ENCODE measurements around the gene CCR5.

The CCR5 gene

GRCh38 chr3:46395210-46395661 lies 24.5 kb downstream of the CCR5 start:
- TF ChIP-seq CTCF (IDR thresholded peaks at IDR 0.05; ENCODE audit: insufficient read depth, low read depth, low read length, missing control alignments): no peak
- H3K4me3 ChIP-seq (ENCODE audit: low read length): no peak overlapping the region

GRCh38 chr3:46395766-46396530 lies 25.2 kb downstream of the CCR5 start:
- TF ChIP-seq CTCF (IDR thresholded peaks at IDR 0.05; ENCODE audit: insufficient read depth, low read depth, low read length, missing control alignments): no peak
- no peak for DNase-seq (ENCODE audit: low read depth)
- no peak overlapping the region for H3K4me3 ChIP-seq (ENCODE audit: low read length)

More at GRCh38 chr3:46395210-46395661, 24.5 kb downstream of the CCR5 start:
- DNase-seq (ENCODE audit: low read depth): peak; percentile 38

- no peak overlapping the region for H3K4me3 ChIP-seq (ENCODE audit: low read length)
- TF ChIP-seq CTCF (IDR thresholded peaks at IDR 0.05; ENCODE audit: insufficient read depth, low read depth, low read length, missing control alignments): no peak
- DNase-seq (ENCODE audit: low read depth): no peak
Observed at GRCh38 chr3:46397111-46397510, 26.4 kb downstream of the CCR5 start.

- TF ChIP-seq CTCF (IDR thresholded peaks at IDR 0.05; ENCODE audit: insufficient read depth, low read depth, low read length, missing control alignments): no peak
- no peak for DNase-seq (ENCODE audit: low read depth)
- no peak overlapping the region for H3K4me3 ChIP-seq (ENCODE audit: low read length)
Observed at GRCh38 chr3:46398186-46398955, 27.6 kb downstream of the CCR5 start.

- H3K4me3 ChIP-seq (ENCODE audit: low read length): no peak overlapping the region
- TF ChIP-seq CTCF (IDR thresholded peaks at IDR 0.05; ENCODE audit: insufficient read depth, low read depth, low read length, missing control alignments): no peak
- DNase-seq (ENCODE audit: low read depth): no peak
Observed at GRCh38 chr3:46399098-46399497, 28.4 kb downstream of the CCR5 start.

- no peak for TF ChIP-seq CTCF (IDR thresholded peaks at IDR 0.05; ENCODE audit: insufficient read depth, low read depth, low read length, missing control alignments)
- peak; percentile 16 for DNase-seq (ENCODE audit: low read depth)
- H3K4me3 ChIP-seq (ENCODE audit: low read length): no peak overlapping the region
Observed at GRCh38 chr3:46399557-46399956, 28.8 kb downstream of the CCR5 start.
